ENCODE measurements around the gene CFAP61.

Gene CFAP61

DNA sequence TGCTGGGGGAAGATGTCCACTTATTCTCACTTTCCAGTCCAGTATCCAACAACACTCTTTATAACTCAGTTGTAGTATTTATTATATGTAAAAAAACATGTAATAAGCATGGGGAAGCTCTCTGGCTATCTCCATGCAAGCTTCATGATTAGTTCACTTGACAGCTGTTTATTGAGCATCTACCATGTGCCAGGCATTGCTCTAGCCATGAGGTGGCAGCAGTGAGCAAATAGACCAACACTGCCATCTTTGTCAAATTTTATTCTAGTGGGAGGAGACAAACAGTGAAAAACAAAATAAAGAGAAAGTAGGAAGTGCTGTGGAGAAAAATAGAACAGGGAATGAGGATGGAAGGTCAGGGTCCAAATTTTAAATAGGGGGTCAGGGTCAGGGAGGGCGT lies 131.8 kb downstream of the CFAP61 start:
- Histone ChIP-seq H3K4me2 (ENCODE audit: low read depth, low read length, poor library complexity, severe bottlenecking) (no peak overlapping the region), H2AFZ (ENCODE audit: low read depth, low read length, severe bottlenecking) (no peak overlapping the region), H3K9me2 (replicated peaks; ENCODE audit: insufficient read depth, low read length) (no peaks in the 10 kb centered on the region)

DNA sequence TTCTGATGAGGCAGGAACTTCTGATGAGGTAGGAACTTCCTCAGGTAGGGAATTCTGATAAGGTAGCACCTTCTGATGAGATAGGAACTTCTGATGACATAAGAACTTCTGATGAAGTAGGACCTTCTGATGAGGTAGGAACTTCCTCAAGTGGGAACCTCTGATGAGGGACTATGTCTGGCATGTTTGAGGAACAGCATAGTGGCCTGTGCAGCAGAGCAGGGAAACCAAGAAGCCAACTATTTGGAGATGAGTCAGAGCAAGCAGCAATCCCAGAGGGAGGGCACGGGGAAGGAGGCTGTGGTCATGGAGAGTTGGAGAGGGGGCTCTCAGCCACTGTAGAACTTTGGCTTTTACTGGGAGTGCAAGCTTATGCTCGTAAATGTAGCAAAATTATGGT lies 132.4 kb downstream of the CFAP61 start:
- no peak for TF ChIP-seq EZH2phosphoT487 (conservative IDR thresholded peaks at IDR 0.05; ENCODE audit: low read length)
- TF ChIP-seq, protein P1, sequence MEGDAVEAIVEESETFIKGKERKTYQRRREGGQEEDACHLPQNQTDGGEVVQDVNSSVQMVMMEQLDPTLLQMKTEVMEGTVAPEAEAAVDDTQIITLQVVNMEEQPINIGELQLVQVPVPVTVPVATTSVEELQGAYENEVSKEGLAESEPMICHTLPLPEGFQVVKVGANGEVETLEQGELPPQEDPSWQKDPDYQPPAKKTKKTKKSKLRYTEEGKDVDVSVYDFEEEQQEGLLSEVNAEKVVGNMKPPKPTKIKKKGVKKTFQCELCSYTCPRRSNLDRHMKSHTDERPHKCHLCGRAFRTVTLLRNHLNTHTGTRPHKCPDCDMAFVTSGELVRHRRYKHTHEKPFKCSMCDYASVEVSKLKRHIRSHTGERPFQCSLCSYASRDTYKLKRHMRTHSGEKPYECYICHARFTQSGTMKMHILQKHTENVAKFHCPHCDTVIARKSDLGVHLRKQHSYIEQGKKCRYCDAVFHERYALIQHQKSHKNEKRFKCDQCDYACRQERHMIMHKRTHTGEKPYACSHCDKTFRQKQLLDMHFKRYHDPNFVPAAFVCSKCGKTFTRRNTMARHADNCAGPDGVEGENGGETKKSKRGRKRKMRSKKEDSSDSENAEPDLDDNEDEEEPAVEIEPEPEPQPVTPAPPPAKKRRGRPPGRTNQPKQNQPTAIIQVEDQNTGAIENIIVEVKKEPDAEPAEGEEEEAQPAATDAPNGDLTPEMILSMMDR (IDR thresholded peaks at IDR 0.05; ENCODE audit: insufficient read depth, low read length, poor library complexity, severe bottlenecking), result no peak

More for the DNA sequence above, 131.8 kb downstream of the CFAP61 start:
- TF ChIP-seq, protein P1 (IDR thresholded peaks at IDR 0.05; ENCODE audit: insufficient read depth, low read length, poor library complexity, severe bottlenecking), result peak; percentile 37
- no peak for TF ChIP-seq EZH2phosphoT487 (conservative IDR thresholded peaks at IDR 0.05; ENCODE audit: low read length)
- H3K79me2 ChIP-seq (ENCODE audit: insufficient read depth, low read length), result no peaks in the 10 kb centered on the region
- no peak overlapping the region for H3K9ac ChIP-seq (ENCODE audit: low read length)
- no peaks in the 10 kb centered on the region for H3K9me3 ChIP-seq (ENCODE audit: insufficient read depth, low read length)
- no peaks in the 10 kb centered on the region for H3F3A ChIP-seq (ENCODE audit: insufficient read depth)
- H3K27me3 ChIP-seq (ENCODE audit: low read length), result no peaks in the 10 kb centered on the region
- H3K36me3 ChIP-seq (ENCODE audit: low read length), result no peaks in the 10 kb centered on the region
- H3K4me3 ChIP-seq (ENCODE audit: insufficient read depth, low read length, poor library complexity, severe bottlenecking), result no peak overlapping the region
- no peaks in the 10 kb centered on the region for H4K20me1 ChIP-seq (ENCODE audit: low read depth, low read length)
- H3K27ac ChIP-seq (ENCODE audit: low read depth, low read length), result no peak overlapping the region

DNA sequence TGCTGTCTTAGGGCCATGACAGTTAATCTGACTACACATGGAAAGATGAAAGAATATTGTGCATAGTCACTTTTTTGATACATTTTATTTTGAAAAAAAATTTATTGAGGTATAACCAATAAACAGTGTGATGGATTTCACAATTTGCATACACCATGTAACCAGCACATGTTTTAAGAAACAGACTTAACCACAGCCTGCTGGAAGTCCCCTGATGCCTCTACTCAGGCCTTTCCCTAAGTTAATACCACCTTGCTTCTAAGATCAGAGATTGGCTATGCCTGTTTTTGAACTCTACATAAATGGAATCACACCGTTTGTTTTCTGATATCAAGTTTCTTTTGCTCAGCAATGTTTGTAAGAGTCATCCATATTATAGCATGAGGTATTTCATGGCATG lies 136.3 kb downstream of the CFAP61 start:
- Histone ChIP-seq H2AFZ (ENCODE audit: low read depth, low read length, severe bottlenecking) (no peak overlapping the region), H4K20me1 (ENCODE audit: low read depth, low read length) (no peaks in the 10 kb centered on the region), H3K9me2 (replicated peaks; ENCODE audit: insufficient read depth, low read length) (no peaks in the 10 kb centered on the region), H3F3A (ENCODE audit: insufficient read depth) (no peaks in the 10 kb centered on the region), H3K79me2 (ENCODE audit: insufficient read depth, low read length) (no peaks in the 10 kb centered on the region), H3K4me2 (ENCODE audit: low read depth, low read length, poor library complexity, severe bottlenecking) (no peak overlapping the region), H3K27me3 (ENCODE audit: low read length) (no peaks in the 10 kb centered on the region), H3K27ac (ENCODE audit: low read depth, low read length) (no peak overlapping the region), H3K4me3 (ENCODE audit: insufficient read depth, low read length, poor library complexity, severe bottlenecking) (no peak overlapping the region), H3K36me3 (ENCODE audit: low read length) (no peaks in the 10 kb centered on the region), H3K9ac (ENCODE audit: low read length) (no peak overlapping the region), H3K9me3 (ENCODE audit: insufficient read depth, low read length) (no peaks in the 10 kb centered on the region)
- TF ChIP-seq, protein P1 (IDR thresholded peaks at IDR 0.05; ENCODE audit: insufficient read depth, low read length, poor library complexity, severe bottlenecking), result no peak
- TF ChIP-seq EZH2phosphoT487 (conservative IDR thresholded peaks at IDR 0.05; ENCODE audit: low read length), result no peak

More for the DNA sequence above, 132.4 kb downstream of the CFAP61 start:
- Histone ChIP-seq H3K27ac (ENCODE audit: low read depth, low read length) (no peak overlapping the region), H3F3A (ENCODE audit: insufficient read depth) (no peaks in the 10 kb centered on the region), H3K9me3 (ENCODE audit: insufficient read depth, low read length) (no peaks in the 10 kb centered on the region), H3K9me2 (replicated peaks; ENCODE audit: insufficient read depth, low read length) (no peaks in the 10 kb centered on the region), H3K9ac (ENCODE audit: low read length) (no peak overlapping the region), H3K4me2 (ENCODE audit: low read depth, low read length, poor library complexity, severe bottlenecking) (no peak overlapping the region), H3K4me3 (ENCODE audit: insufficient read depth, low read length, poor library complexity, severe bottlenecking) (no peak overlapping the region), H4K20me1 (ENCODE audit: low read depth, low read length) (no peaks in the 10 kb centered on the region), H3K27me3 (ENCODE audit: low read length) (no peaks in the 10 kb centered on the region), H3K79me2 (ENCODE audit: insufficient read depth, low read length) (no peaks in the 10 kb centered on the region), H2AFZ (ENCODE audit: low read depth, low read length, severe bottlenecking) (no peak overlapping the region), H3K36me3 (ENCODE audit: low read length) (no peaks in the 10 kb centered on the region)
